Activated gamma-delta T cell (primary cell): ENCODE measurements around the gene CPLX1.

ENCODE experiments used
- DNase-seq: peaks from one replicate; lab custom pipeline; 2025; lab: John Stamatoyannopoulos, UW
- total RNA-seq, 2 donors: gene quantifications; one replicate each; lab custom pipeline; 2026; lab: John Stamatoyannopoulos, UW

Gene CPLX1
- total RNA-seq = 0.20 to 0.22 reads per million in 2 donors

- DNase-seq = no peak
These were observed at the start of gene CPLX1 for GRCh38 chr4:825971-826330. CPLX1 (minus strand) TSS chr4:826129; CDS start chr4:824522, 1,607 bp downstream.

- DNase-seq = no peak
These were observed 49.3 kb upstream of the CPLX1 start for GRCh38 chr4:874971-875817.

GRCh38 chr4:874056-874455 is 48.1 kb upstream of the CPLX1 start:
- no peak for DNase-seq

- no peak for DNase-seq
These were observed 46.5 kb upstream of the CPLX1 start for GRCh38 chr4:872241-872981.

- no peak for DNase-seq
These were observed 45.6 kb upstream of the CPLX1 start for GRCh38 chr4:871484-871883.

GRCh38 chr4:870951-871350 is 45.0 kb upstream of the CPLX1 start:
- DNase-seq = no peak

GRCh38 chr4:869776-870175 is 43.8 kb upstream of the CPLX1 start:
- DNase-seq = no peak

- no peak for DNase-seq
These were observed 42.5 kb upstream of the CPLX1 start for GRCh38 chr4:868421-868820.

GRCh38 chr4:867526-868250 is 41.8 kb upstream of the CPLX1 start:
- no peak for DNase-seq

- DNase-seq = no peak
These were observed 40.9 kb upstream of the CPLX1 start for GRCh38 chr4:866761-867390.

- no peak for DNase-seq
These were observed 40.3 kb upstream of the CPLX1 start for GRCh38 chr4:866068-866760.

- DNase-seq = no peak
These were observed 39.6 kb upstream of the CPLX1 start for GRCh38 chr4:865572-865971.

- DNase-seq = no peak
These were observed 39.2 kb upstream of the CPLX1 start for GRCh38 chr4:865121-865465.

- no peak for DNase-seq
These were observed 38.7 kb upstream of the CPLX1 start for GRCh38 chr4:864456-865120.

GRCh38 chr4:860561-860960 is 34.6 kb upstream of the CPLX1 start:
- no peak for DNase-seq

GRCh38 chr4:859496-859895 is 33.6 kb upstream of the CPLX1 start:
- DNase-seq = no peak

- DNase-seq = no peak
These were observed 33.0 kb upstream of the CPLX1 start for GRCh38 chr4:858831-859451.

GRCh38 chr4:858041-858481 is 32.1 kb upstream of the CPLX1 start:
- no peak for DNase-seq

GRCh38 chr4:857461-857860 is 31.5 kb upstream of the CPLX1 start:
- no peak for DNase-seq

GRCh38 chr4:856225-856901 is 30.4 kb upstream of the CPLX1 start:
- DNase-seq = no peak
